ENCODE data around the gene TMEM143.
"Not testable (repeated sequence)": the region's sequence is repeated elsewhere in the genome, so short reads cannot be mapped to it uniquely, and the experiment has no call there.

The TMEM143 gene

GRCh38 chr19:48330012-48330681, 33.6 kb downstream of the TMEM143 start:
- DNase-seq (ENCODE audit: low read depth, low spot score), result no peak

- DNase-seq (ENCODE audit: low read depth, low spot score), result no peak
Observed at GRCh38 chr19:48329167-48329891, 34.4 kb downstream of the TMEM143 start.

GRCh38 chr19:48325265-48325910, 38.4 kb downstream of the TMEM143 start, which contains the start of gene EMP3:
EMP3 (plus strand) TSS chr19:48325552; CDS start chr19:48326845, 1,293 bp downstream.
- DNase-seq (ENCODE audit: low read depth, low spot score), result peak; percentile 73

- DNase-seq (ENCODE audit: low read depth, low spot score), result peak; percentile 93
Observed at GRCh38 chr19:48321622-48322591, 41.8 kb downstream of the TMEM143 start.

- peak; percentile 70 for DNase-seq (ENCODE audit: low read depth, low spot score)
Observed at GRCh38 chr19:48321372-48321621, 42.4 kb downstream of the TMEM143 start.

GRCh38 chr19:48319647-48320541, 43.8 kb downstream of the TMEM143 start:
- peak; percentile 69 for DNase-seq (ENCODE audit: low read depth, low spot score)

- DNase-seq (ENCODE audit: low read depth, low spot score), result no peak
Observed at GRCh38 chr19:48318286-48318987, 45.3 kb downstream of the TMEM143 start.

GRCh38 chr19:48317708-48317960, 46.1 kb downstream of the TMEM143 start:
- DNase-seq (ENCODE audit: low read depth, low spot score), result not testable (repeated sequence)

GRCh38 chr19:48315712-48316111, 48.0 kb downstream of the TMEM143 start:
- DNase-seq (ENCODE audit: low read depth, low spot score), result no peak

- no peak for DNase-seq (ENCODE audit: low read depth, low spot score)
Observed at GRCh38 chr19:48311384-48311783, 52.4 kb downstream of the TMEM143 start.

- DNase-seq (ENCODE audit: low read depth, low spot score), result no peak
Observed at GRCh38 chr19:48310227-48310626, 53.5 kb downstream of the TMEM143 start.

GRCh38 chr19:48309731-48310130, 54.0 kb downstream of the TMEM143 start:
- DNase-seq (ENCODE audit: low read depth, low spot score), result not testable (repeated sequence)

- DNase-seq (ENCODE audit: low read depth, low spot score), result no peak
Observed at GRCh38 chr19:48308631-48309586, 54.8 kb downstream of the TMEM143 start.

- no peak for DNase-seq (ENCODE audit: low read depth, low spot score)
Observed at GRCh38 chr19:48303866-48304265, 59.9 kb downstream of the TMEM143 start.

- no peak for DNase-seq (ENCODE audit: low read depth, low spot score)
Observed at GRCh38 chr19:48303367-48303766, 60.4 kb downstream of the TMEM143 start.

GRCh38 chr19:48302600-48302959, 61.2 kb downstream of the TMEM143 start:
- no peak for DNase-seq (ENCODE audit: low read depth, low spot score)

- no peak for DNase-seq (ENCODE audit: low read depth, low spot score)
Observed at GRCh38 chr19:48301886-48302599, 61.7 kb downstream of the TMEM143 start.

- DNase-seq (ENCODE audit: low read depth, low spot score), result no peak
Observed at GRCh38 chr19:48297975-48298374, 65.8 kb downstream of the TMEM143 start.

Measured in smooth muscle cell of the brain vasculature (primary cell).